Anterior cingulate cortex (tissue), 58 donors: ENCODE measurements around the gene ARHGEF3.
"Not testable (repeated sequence)": the region's sequence is repeated elsewhere in the genome, so short reads cannot be mapped to it uniquely, and the experiment has no call there.

Source experiments
- DNase-seq, 58 donors: peaks; one replicate each; lab custom pipeline; 2025; lab: John Stamatoyannopoulos, UW

Gene ARHGEF3

DNA sequence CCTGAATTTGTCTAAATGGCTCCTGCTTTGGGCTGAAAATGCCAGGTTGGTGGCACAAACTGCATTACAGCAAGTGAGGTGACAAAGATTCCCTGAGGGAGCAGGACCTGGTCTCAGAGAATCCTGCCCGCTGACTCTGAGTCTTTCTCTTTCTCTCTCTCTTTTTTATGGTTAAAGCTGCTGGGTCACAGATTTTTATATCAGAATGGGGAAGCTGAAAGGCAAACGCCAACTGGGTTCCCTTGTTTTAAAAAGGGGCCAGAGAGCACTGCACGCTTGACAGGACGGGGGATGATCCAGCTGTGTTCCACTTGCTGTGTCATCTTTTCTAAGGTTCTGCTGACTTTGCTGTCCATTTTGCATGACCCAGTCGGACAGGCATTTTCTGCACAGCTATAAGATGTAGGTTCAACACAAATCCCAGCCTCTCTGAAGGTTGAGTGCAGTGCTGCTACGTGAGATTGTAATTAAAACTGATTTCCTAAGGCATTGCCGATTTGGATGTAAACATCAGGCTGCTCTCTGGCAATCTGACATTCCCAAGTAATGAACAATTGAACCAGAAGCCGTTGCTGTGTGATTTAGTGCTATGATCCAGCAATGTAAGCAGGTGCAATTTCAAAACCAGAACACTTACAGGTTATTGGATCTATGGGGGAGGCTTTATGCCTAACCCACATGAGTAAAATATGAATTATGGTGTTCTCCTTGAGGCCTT is 25.8 kb downstream of the ARHGEF3 start:
- DNase-seq, result peak in 4 of 58 donors; percentile 27 to 62 (median 35)

DNA sequence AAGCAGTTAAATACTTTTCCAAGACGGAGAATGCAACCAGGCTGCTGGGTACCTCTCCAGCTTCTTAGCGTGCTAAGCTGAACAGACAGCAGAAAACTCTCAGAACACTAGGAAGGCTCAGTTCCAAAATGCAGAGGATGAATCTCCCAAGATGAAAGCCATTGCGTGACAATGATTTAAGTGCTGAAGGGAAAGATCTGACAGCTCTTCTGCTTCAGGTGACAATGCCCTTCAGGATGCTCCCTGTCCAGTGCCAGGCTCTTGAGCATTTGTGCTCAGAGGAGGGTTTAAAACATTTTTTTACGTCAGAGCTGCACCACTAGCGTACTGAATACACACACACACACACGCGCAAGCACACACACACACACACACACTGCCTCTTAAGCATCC is 26.3 kb downstream of the ARHGEF3 start:
- peak in 5 of 58 donors; percentile 21 to 62 (median 34) for DNase-seq

DNA sequence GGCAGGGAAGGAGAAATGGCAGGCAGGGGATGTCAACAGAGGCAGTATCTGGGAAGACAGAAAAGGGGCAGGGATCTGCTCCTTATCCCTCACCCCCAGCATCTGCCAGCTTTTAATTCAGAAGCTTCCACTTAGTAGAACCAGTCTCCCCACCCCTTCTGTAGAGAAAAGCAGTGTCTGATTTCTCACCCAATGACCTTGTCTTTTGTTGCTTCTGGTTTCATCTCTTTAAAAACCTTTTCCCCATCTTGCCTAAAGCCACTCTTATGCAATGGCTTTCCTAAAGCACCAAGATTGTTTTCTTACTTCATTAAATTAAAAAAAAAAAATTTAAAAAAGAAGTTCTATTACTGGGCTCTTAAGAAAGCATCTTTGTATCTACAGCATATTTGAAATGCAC is 27.8 kb downstream of the ARHGEF3 start:
- no peak for DNase-seq

- DNase-seq, result no peak
These were observed 28.5 kb downstream of the ARHGEF3 start for GRCh38 chr3:56772952-56773938.

DNA sequence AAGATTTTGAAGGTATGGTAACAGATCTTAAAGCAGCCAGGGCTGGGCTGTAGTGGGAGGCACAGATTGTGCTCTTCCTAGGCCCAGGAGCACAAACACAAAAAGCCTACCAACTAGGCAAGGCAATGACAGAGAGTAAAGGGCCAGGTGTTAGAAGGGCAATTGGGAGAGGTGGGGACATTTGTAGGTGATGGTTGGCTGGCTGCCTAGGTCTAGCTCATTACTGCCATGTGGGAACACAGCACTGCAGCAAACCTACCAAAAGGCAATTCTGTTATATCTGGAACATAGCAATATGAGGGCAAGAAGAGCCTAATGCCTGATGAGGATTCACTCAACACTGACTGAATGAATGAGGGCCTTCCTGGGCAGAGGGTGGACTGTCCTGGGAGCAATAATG is 30.4 kb downstream of the ARHGEF3 start:
- DNase-seq, result no peak

DNA sequence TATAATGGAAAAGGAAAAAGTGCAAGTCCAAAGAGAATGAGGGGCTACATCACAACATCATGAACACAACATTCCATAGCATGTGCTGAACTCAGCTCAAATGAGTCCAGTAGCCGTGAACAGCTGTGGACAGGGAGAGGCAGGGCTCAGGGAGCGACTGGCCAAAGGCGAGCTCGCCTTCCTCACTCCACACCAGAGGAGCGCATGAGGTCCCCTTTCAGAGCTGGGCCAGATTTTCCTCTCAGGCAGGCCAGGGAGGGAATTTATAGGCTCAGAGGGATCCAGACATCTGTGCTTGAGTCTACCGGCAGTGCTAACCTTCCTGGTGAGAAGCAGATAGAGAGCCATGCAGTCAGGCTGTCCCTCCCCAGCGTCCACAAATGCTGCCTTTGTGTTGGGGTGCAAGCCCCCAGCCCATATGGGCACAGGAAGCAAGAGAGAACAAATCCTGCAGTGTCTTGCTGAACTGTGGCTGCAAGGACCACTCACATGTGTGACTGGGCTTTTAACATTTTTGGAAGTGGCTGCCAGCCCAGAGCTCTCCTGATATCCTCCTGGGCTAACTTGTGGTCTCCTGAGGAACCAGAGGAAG is 32.5 kb downstream of the ARHGEF3 start:
- peak in 4 of 58 donors; percentile 12 to 30 (median 18) for DNase-seq

DNA sequence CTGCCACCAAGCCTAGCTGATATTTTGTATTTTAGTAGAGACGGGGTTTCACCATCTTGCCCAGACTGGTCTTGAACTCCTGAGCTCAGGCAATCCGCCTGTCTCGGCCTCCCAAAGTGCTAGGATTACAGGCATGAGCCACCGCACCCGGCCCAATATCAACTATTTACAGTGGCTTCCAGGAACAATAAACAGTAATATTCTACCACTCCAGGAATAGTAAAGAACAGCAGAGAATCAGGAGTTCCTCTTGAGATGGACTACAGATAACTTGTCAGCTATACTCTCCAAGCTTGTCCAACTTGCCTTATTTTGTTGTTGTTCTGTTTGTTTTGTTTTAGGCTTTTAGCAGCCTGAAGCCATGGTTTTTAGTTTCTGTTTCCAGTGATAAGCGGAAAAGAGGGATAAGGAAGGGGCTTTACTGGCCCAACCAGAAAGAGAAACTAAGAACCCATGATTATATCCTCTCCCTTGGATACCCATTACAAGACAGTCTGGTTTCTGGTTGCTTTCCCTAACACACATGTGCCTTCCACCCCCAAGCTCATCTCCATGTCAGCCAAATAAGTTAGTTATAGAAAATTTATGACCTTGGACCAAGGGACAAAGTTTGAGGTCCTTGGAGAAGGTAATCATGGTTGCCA is 36.7 kb downstream of the ARHGEF3 start:
- no peak for DNase-seq

DNA sequence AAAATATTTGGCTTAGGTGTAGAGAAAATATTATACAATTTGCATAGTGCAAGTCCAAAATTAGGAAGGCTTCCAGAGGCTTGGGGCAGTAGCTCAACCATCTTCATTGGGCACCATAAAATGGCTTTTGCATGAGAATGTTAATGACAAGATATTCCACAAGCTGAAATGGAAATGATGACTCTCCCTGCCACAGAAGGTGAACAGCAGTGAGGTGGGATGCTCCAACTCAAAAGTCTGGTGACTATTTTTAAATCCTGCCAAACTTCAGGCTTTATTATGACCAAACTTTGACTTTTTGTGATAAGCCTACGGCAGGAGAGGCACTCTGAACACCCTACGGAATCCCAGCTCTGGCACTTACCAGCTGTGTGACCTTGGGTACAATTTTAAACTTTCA is 37.6 kb downstream of the ARHGEF3 start:
- DNase-seq, result no peak

GRCh38 chr3:56763233-56763632 is 38.5 kb downstream of the ARHGEF3 start:
- DNase-seq, result no peak

- no peak for DNase-seq
These were observed 39.0 kb downstream of the ARHGEF3 start for GRCh38 chr3:56762718-56763117.

- no peak for DNase-seq
These were observed 39.7 kb downstream of the ARHGEF3 start for GRCh38 chr3:56761887-56762651.

DNA sequence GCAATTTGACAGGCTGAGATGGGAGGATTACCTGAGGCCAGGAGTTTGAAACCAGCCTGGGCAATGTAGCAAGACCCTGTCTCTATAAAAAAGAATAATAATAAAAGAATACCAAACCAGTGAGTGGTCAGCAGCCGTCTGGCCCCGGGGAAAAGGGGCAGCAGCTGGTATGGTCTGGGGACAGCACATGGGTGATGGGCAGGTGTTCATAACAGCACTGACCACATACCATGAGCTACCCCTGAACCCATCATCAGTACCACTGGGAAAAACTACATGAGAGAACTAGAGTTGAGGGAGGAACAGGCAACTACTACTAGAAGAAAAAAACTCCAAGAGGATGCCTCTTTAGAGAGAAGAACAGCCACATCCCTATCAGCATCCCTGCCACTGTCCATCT is 40.7 kb downstream of the ARHGEF3 start:
- no peak for DNase-seq

GRCh38 chr3:56759532-56759931 is 42.2 kb downstream of the ARHGEF3 start:
- no peak for DNase-seq

DNA sequence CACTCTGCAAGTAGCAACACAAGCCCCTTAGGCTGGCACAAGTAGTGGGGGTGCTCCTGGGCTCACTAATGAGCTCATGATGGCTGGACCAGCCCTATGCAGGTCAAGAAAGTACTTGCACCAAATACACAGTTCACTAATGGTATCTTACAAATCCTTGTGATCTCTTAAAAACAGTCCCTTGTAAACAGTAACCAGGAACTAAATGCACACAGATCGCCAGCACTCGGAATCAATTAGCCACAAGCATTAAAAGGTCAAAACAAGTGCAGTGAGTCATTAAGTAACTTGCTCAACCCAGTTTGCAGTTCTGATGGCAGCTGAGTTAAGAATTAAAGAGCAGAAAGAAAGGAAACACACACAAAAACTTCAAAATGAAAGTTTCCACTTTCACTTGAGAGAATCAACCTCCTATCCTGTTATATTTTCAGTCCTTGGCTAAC is 43.2 kb downstream of the ARHGEF3 start:
- DNase-seq, result no peak

DNA sequence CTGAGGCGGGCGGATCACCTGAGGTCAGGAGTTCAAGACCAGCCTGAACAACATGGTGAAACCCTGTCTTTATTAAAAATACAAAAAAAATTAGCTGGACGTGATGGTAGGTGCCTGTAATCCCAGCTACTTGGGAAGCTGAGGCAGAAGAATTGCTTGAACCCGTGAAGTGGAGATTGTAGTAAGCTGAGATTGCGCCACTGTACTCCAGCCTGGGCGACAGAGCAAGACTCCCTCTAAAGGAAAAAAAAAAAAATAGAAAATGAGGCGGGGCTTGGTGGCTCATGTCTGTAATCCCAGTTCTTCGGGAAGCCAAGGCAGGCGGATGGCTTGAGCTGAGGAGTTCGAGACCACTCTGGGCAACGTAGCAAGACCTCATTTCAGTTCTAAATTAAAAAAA is 43.7 kb downstream of the ARHGEF3 start:
- not testable (repeated sequence) for DNase-seq

GRCh38 chr3:56754741-56755417 is 46.9 kb downstream of the ARHGEF3 start:
- DNase-seq, result no peak

GRCh38 chr3:56753206-56753820 is 48.4 kb downstream of the ARHGEF3 start:
- DNase-seq, result no peak

- DNase-seq, result no peak
These were observed 50.6 kb downstream of the ARHGEF3 start for GRCh38 chr3:56751056-56751707.
